Thyroid gland (tissue), 4 donors: Measurements from ENCODE around the gene FANCL. TPM values are rescaled to one million over a fixed set of nuclear protein-coding genes. Genes with fewer than 3 reads are reported as not detected.
"Not testable (repeated sequence)": the region's sequence is repeated elsewhere in the genome, so short reads cannot be mapped to it uniquely, and the experiment has no call there.

Experiments used
- DNase-seq, 2 donors: peaks; one replicate each; pipeline ENCODE4 v3.0.0-alpha.2; 2019
- H3K27ac ChIP-seq, 3 donors: fragments of 200-600 bp; sonication (generic); 1 replicate in 2 of 3; 2 replicates in 1 of 3; pipeline ENCODE4 v1.5.1; 2016 to 2019; ENCODE audit warnings: mild to moderate bottlenecking in 1 of 3, moderate library complexity in 1 of 3
- H3K27me3 ChIP-seq: fragments of 200-600 bp; sonication (generic); one replicate; pipeline ENCODE4 v1.5.1; 2019
- H3K36me3 ChIP-seq, 2 donors: fragments of 200-600 bp; sonication (generic); one replicate each; pipeline ENCODE4 v1.5.1; 2016 to 2019
- H3K4me1 ChIP-seq, 2 donors: fragments of 200-600 bp; sonication (generic); one replicate each; pipeline ENCODE4 v1.5.1; 2017 to 2019
- H3K4me3 ChIP-seq, 3 donors: fragments of 200-600 bp; sonication (generic); replicated peaks in 1 of 3; 1 replicate in 2 of 3; 2 replicates in 1 of 3; pipeline ENCODE4 v1.5.1; 2016; ENCODE audit warnings: mild to moderate bottlenecking in 1 of 3
- H3K9me3 ChIP-seq: fragments of 200-600 bp; sonication (generic); one replicate; pipeline ENCODE4 v1.5.1; 2017
- CTCF ChIP-seq, 6 experiments: fragments of 200-600 bp in 3 of 6; fragments of 450-650 bp in 3 of 6; sonication (generic) in 3 of 6; IDR thresholded peaks; one replicate each; pipeline ENCODE4 v1.5.1; 2016 to 2019; ENCODE audit warnings: antibody characterized with exemption in 6 of 6, mild to moderate bottlenecking in 2 of 6, inconsistent platforms in 1 of 6, moderate library complexity in 1 of 6
- POLR2A ChIP-seq, 2 donors: fragments of 450-650 bp; IDR thresholded peaks; one replicate each; pipeline ENCODE4 v1.6.1; 2017; ENCODE audit warnings: antibody characterized with exemption in 2 of 2, mild to moderate bottlenecking in 2 of 2, moderate library complexity in 1 of 2
- WGBS, 2 donors: methylation state at CpG; one replicate each; pipeline ENCODE4 v1.1.5; 2017; 5-methylcytosine and 5-hydroxymethylcytosine counted together
- intact Hi-C: fragments of 100-400 bp; cut with DNase I; formaldehyde crosslinking; loops from one replicate; pipeline ENCODE4 v1.15.1; 2023
- total RNA-seq, 4 donors: library from RNA; depleted of rRNA; stranded (reverse); fragments of >200 nt; gene quantifications; one replicate each; pipeline ENCODE4 v1.2.3, GENCODE V29; 2016

The FANCL gene
- total RNA-seq, 4 donors from 2014 or later, result 25.0 to 47.7 (median 31.4) TPM

DNA sequence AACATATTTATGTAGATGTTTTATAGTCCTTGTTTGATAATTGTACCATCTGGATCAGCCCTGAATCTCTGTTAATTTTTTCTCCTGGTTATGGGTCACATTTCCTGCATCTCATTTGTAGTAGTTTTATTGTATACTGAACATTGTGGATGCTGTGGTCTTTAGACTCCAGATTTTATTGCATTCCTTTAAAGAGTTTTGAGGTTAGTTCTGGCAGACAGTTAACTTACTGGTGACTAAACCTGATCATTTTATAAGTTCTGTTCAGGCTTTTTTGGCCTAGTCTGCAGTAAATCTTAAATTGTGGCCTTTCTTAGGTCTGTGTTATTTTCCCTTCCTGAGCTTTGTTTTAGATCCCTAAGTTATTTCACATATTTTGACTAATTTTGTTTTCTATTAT is 84.3 kb downstream of the FANCL start:
- intact Hi-C loops, result no loop called here
- Histone ChIP-seq H3K27ac (no peak overlapping the region), H3K36me3 (peaks cover 0 to 15% of the 10 kb centered on the region in 2 donors), H3K27me3 (no peaks in the 10 kb centered on the region), H3K4me1 (no peaks in the 10 kb centered on the region), H3K9me3 (no peaks in the 10 kb centered on the region), H3K4me3 (no peak overlapping the region)
- TF ChIP-seq POLR2A (IDR thresholded peaks at IDR 0.05) (no peak), CTCF (IDR thresholded peaks at IDR 0.05) (no peak)
- no peak for DNase-seq

- Histone ChIP-seq H3K9me3 (no peaks in the 10 kb centered on the region), H3K27me3 (no peaks in the 10 kb centered on the region), H3K4me3 (no peak overlapping the region), H3K36me3 (peaks cover 0 to 9% of the 10 kb centered on the region in 2 donors), H3K4me1 (no peaks in the 10 kb centered on the region), H3K27ac (no peak overlapping the region)
- no peak for TF ChIP-seq POLR2A (IDR thresholded peaks at IDR 0.05)
- TF ChIP-seq CTCF (IDR thresholded peaks at IDR 0.05), result no peak
- WGBS, 2 donors, result 87 to 90% methylated on average over 6 to 7 of the region's 7 CpGs
- DNase-seq, result no peak
- intact Hi-C loops, result no loop called here
These were observed 85.9 kb downstream of the FANCL start for GRCh38 chr2:58155160-58155778.

DNA sequence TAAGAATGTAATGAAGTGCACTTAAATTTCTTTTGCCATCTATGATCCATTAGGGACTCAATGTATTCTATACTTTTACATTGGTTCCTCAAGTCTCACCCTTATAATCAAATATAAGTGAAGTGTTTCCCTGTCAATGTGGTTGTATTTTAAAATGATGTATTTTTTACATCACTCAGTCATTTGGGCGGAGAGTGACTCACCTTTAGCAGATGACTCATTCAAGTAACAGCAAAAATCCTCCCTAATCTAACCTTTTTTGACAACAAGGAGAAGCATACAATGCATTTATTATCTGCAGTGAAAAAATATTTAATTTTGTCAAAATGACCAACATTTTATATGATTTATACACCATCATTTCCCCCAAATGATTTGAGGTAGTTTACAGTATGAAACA is 94.4 kb downstream of the FANCL start:
- no peak overlapping the region for H3K27ac ChIP-seq
- H3K4me1 ChIP-seq, result no peaks in the 10 kb centered on the region
- H3K9me3 ChIP-seq, result no peaks in the 10 kb centered on the region
- H3K36me3 ChIP-seq, result no peaks in the 10 kb centered on the region
- H3K27me3 ChIP-seq, result no peaks in the 10 kb centered on the region
- TF ChIP-seq CTCF (IDR thresholded peaks at IDR 0.05), result no peak
- DNase-seq, result no peak
- intact Hi-C loops, result no loop called here
- H3K4me3 ChIP-seq, result no peak overlapping the region
- 93 to 97% methylated on average over 1 of the region's 1 CpG for WGBS, 2 donors

DNA sequence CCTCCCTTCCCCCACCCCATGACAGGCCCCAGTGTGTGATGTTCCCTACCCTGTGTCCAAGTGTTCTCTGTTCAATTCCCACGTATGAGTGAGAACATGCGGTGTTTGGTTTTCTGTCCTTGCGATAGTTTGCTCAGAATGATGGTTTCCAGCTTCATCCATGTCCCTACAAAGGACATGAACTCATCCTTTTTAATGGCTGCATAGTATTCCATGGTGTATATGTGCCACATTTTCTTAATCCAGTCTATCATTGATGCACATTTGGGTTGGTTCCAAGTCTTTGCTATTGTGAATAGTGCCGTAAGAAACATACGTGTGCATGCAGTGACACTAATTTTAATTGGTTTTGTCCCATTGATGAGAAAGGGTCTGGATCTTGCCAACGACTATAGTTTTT is 95.4 kb downstream of the FANCL start:
- H3K27ac ChIP-seq, H3K36me3 ChIP-seq, H3K9me3 ChIP-seq, H3K4me3 ChIP-seq, H3K4me1 ChIP-seq, H3K27me3 ChIP-seq, DNase-seq, intact Hi-C loops: not testable (repeated sequence)
- 97% methylated on average over 6 of the region's 6 CpGs for WGBS, 2 donors

- DNase-seq, result no peak
- Histone ChIP-seq H3K4me3 (no peak overlapping the region), H3K27me3 (no peaks in the 10 kb centered on the region), H3K9me3 (no peaks in the 10 kb centered on the region), H3K36me3 (no peaks in the 10 kb centered on the region), H3K27ac (no peak overlapping the region), H3K4me1 (no peaks in the 10 kb centered on the region)
- no peak for TF ChIP-seq POLR2A (IDR thresholded peaks at IDR 0.05)
- no peak for TF ChIP-seq CTCF (IDR thresholded peaks at IDR 0.05)
- WGBS, 2 donors, result 87 to 89% methylated on average over 3 of the region's 3 CpGs
- intact Hi-C loops, result no loop called here
These were observed 100.5 kb downstream of the FANCL start for GRCh38 chr2:58140508-58141072.
